GM12878 (cell line): Measurements from ENCODE around the gene CPS1.

Experiments used
- EP300 ChIP-seq, 2 experiments: fragments of 150-350 bp in 1 of 2; IDR thresholded peaks; 2 replicates each; pipeline ENCODE4 v1.6.1; 2011 to 2012; ENCODE audit warnings: low read depth in 2 of 2, low read length in 2 of 2, borderline replicate concordance in 1 of 2, improper control_type of control experiment in 1 of 2, inconsistent platforms in 1 of 2; ENCODE audit not compliant: control insufficient read depth in 1 of 2
- HDAC2 ChIP-seq: fragments of 200-600 bp; sonication (generic); IDR thresholded peaks from 2 replicates; pipeline ENCODE4 v1.6.1; 2017
- POLR2A ChIP-seq: IDR thresholded peaks from 2 replicates; pipeline ENCODE4 v1.6.1; 2011; ENCODE audit warnings: low read depth, mild to moderate bottlenecking, low read length
- RAD21 ChIP-seq: IDR thresholded peaks from 2 replicates; pipeline ENCODE4 v1.6.1; 2011; ENCODE audit warnings: mild to moderate bottlenecking, low read depth, low read length, moderate library complexity; ENCODE audit not compliant: insufficient read depth
- SREBF1 ChIP-seq: IDR thresholded peaks from 2 replicates; pipeline ENCODE4 v1.6.1; 2012; ENCODE audit warnings: mild to moderate bottlenecking, low read length
- TF ChIP-seq, protein P1 (sequence below), 3 experiments: IDR thresholded peaks in 2 of 3; conservative IDR thresholded peaks in 1 of 3; 2 replicates each; pipeline ENCODE4 v1.5.1; 2011; ENCODE audit warnings: low read depth in 3 of 3, low read length in 3 of 3, mild to moderate bottlenecking in 3 of 3, control low read depth in 2 of 3, moderate library complexity in 2 of 3, inconsistent platforms in 1 of 3, mixed read lengths in 1 of 3; ENCODE audit not compliant: control insufficient read depth in 2 of 3, insufficient read depth in 1 of 3; ENCODE audit errors: extremely low read depth in 1 of 3
- TF ChIP-seq, protein P2 (sequence below): IDR thresholded peaks from 2 replicates; pipeline ENCODE4 v1.6.1; 2012; ENCODE audit warnings: improper control_type of control experiment, low read depth, low read length; ENCODE audit not compliant: insufficient replicate concordance

DNA sequence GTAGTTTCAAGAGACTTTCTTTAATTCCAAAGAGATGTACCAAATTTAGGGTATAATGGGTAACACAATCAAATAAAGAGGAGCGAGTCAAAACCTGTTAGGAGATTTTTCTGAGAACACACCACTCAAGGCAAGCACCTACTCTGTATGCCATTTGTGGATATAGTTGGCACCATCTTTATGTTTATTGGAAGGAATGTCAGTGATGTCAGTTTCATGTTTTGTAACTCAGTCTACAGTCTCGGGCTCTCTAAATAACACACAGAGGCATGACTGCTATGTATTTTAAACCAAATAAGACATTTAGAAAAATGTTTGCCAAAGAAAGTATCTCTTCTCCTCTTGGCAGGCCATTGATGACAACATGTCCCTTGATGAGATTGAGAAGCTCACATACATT lies 59.7 kb downstream of the CPS1 start:
- TF ChIP-seq, protein P1, sequence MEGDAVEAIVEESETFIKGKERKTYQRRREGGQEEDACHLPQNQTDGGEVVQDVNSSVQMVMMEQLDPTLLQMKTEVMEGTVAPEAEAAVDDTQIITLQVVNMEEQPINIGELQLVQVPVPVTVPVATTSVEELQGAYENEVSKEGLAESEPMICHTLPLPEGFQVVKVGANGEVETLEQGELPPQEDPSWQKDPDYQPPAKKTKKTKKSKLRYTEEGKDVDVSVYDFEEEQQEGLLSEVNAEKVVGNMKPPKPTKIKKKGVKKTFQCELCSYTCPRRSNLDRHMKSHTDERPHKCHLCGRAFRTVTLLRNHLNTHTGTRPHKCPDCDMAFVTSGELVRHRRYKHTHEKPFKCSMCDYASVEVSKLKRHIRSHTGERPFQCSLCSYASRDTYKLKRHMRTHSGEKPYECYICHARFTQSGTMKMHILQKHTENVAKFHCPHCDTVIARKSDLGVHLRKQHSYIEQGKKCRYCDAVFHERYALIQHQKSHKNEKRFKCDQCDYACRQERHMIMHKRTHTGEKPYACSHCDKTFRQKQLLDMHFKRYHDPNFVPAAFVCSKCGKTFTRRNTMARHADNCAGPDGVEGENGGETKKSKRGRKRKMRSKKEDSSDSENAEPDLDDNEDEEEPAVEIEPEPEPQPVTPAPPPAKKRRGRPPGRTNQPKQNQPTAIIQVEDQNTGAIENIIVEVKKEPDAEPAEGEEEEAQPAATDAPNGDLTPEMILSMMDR (IDR thresholded peaks at IDR 0.05 in 2 of 3, conservative IDR thresholded peaks at IDR 0.05 in 1 of 3; ENCODE audit: control insufficient read depth in 2 of 3, extremely low read depth in 1 of 3, insufficient read depth in 1 of 3, low read depth in 3 of 3, low read length in 3 of 3): no peak
- no peak for TF ChIP-seq HDAC2
- no peak for TF ChIP-seq POLR2A
- no peak for TF ChIP-seq RAD21
- TF ChIP-seq, protein P2, sequence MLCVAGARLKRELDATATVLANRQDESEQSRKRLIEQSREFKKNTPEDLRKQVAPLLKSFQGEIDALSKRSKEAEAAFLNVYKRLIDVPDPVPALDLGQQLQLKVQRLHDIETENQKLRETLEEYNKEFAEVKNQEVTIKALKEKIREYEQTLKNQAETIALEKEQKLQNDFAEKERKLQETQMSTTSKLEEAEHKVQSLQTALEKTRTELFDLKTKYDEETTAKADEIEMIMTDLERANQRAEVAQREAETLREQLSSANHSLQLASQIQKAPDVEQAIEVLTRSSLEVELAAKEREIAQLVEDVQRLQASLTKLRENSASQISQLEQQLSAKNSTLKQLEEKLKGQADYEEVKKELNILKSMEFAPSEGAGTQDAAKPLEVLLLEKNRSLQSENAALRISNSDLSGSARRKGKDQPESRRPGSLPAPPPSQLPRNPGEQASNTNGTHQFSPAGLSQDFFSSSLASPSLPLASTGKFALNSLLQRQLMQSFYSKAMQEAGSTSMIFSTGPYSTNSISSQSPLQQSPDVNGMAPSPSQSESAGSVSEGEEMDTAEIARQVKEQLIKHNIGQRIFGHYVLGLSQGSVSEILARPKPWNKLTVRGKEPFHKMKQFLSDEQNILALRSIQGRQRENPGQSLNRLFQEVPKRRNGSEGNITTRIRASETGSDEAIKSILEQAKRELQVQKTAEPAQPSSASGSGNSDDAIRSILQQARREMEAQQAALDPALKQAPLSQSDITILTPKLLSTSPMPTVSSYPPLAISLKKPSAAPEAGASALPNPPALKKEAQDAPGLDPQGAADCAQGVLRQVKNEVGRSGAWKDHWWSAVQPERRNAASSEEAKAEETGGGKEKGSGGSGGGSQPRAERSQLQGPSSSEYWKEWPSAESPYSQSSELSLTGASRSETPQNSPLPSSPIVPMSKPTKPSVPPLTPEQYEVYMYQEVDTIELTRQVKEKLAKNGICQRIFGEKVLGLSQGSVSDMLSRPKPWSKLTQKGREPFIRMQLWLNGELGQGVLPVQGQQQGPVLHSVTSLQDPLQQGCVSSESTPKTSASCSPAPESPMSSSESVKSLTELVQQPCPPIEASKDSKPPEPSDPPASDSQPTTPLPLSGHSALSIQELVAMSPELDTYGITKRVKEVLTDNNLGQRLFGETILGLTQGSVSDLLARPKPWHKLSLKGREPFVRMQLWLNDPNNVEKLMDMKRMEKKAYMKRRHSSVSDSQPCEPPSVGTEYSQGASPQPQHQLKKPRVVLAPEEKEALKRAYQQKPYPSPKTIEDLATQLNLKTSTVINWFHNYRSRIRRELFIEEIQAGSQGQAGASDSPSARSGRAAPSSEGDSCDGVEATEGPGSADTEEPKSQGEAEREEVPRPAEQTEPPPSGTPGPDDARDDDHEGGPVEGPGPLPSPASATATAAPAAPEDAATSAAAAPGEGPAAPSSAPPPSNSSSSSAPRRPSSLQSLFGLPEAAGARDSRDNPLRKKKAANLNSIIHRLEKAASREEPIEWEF: no peak
- no peak for TF ChIP-seq EP300 (IDR thresholded peaks at IDR 0.05; ENCODE audit: borderline replicate concordance in 1 of 2, control insufficient read depth in 1 of 2, low read depth in 2 of 2, low read length in 2 of 2)
- no peak for TF ChIP-seq SREBF1
